Right lobe of liver (tissue), 4 donors: ENCODE results near the gene ALDH16A1.

Source experiments
- CTCF ChIP-seq, 4 donors: fragments of 200-600 bp in 3 of 4; fragments of 450-650 bp in 1 of 4; IDR thresholded peaks; one replicate each; pipeline versions ENCODE4 v1.5.1 to v1.8.0; 2016 to 2022; ENCODE audit warnings: antibody characterized with exemption in 4 of 4, mild to moderate bottlenecking in 2 of 4
- POLR2A ChIP-seq: fragments of 450-650 bp; IDR thresholded peaks from one replicate; pipeline ENCODE4 v1.6.1; 2017; ENCODE audit warnings: antibody characterized with exemption, mild to moderate bottlenecking
- donor health status: DM: no; HTN: no; CAD: no.
- donor health status: DM: no; HTN: no; CAD: no.
- donor health status: DM: no; HTN: yes; CAD: no.

DNA sequence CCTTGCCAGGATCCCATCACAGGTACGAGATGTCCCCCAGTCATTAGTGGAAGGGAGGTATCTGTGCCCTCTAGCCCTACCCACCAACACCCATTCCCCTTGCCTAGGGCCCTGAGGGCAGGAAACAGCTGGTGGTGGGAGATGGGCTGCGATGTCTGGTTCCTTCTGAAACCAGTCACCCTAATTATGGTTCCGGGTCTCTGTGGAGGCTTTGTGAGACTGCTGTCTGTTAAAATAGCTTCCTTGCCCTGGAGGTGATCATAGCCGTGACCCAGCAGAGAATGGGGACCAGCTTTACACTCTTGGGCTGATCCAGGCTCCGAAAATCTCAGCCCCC, 5.5 kb downstream of the ALDH16A1 start:
- TF ChIP-seq CTCF (IDR thresholded peaks at IDR 0.05): no peak
- no peak for TF ChIP-seq POLR2A
